Thyroid gland (tissue), 4 donors: ENCODE data around the gene RNF32. TPM values are rescaled to one million over a fixed set of nuclear protein-coding genes. Genes with fewer than 3 reads are reported as not detected.

ENCODE experiments used
- DNase-seq, 2 donors: peaks; one replicate each; pipeline ENCODE4 v3.0.0-alpha.2; 2019
- H3K27ac ChIP-seq, 3 donors: fragments of 200-600 bp; sonication (generic); 1 replicate in 2 of 3; 2 replicates in 1 of 3; pipeline ENCODE4 v1.5.1; 2016 to 2019; ENCODE audit warnings: mild to moderate bottlenecking in 1 of 3, moderate library complexity in 1 of 3
- H3K27me3 ChIP-seq: fragments of 200-600 bp; sonication (generic); one replicate; pipeline ENCODE4 v1.5.1; 2019
- H3K36me3 ChIP-seq, 2 donors: fragments of 200-600 bp; sonication (generic); one replicate each; pipeline ENCODE4 v1.5.1; 2016 to 2019
- H3K4me1 ChIP-seq, 2 donors: fragments of 200-600 bp; sonication (generic); one replicate each; pipeline ENCODE4 v1.5.1; 2017 to 2019
- H3K4me3 ChIP-seq, 3 donors: fragments of 200-600 bp; sonication (generic); replicated peaks in 1 of 3; 1 replicate in 2 of 3; 2 replicates in 1 of 3; pipeline ENCODE4 v1.5.1; 2016; ENCODE audit warnings: mild to moderate bottlenecking in 1 of 3
- H3K9me3 ChIP-seq: fragments of 200-600 bp; sonication (generic); one replicate; pipeline ENCODE4 v1.5.1; 2017
- POLR2A ChIP-seq, 2 donors: fragments of 450-650 bp; IDR thresholded peaks; one replicate each; pipeline ENCODE4 v1.6.1; 2017; ENCODE audit warnings: antibody characterized with exemption in 2 of 2, mild to moderate bottlenecking in 2 of 2, moderate library complexity in 1 of 2
- WGBS, 2 donors: methylation state at CpG; one replicate each; pipeline ENCODE4 v1.1.5; 2017; 5-methylcytosine and 5-hydroxymethylcytosine counted together
- intact Hi-C: fragments of 100-400 bp; cut with DNase I; formaldehyde crosslinking; loops from one replicate; pipeline ENCODE4 v1.15.1; 2023
- total RNA-seq, 4 donors: library from RNA; depleted of rRNA; stranded (reverse); fragments of >200 nt; gene quantifications; one replicate each; pipeline ENCODE4 v1.2.3, GENCODE V29; 2016
- TF ChIP-seq, protein P1 (sequence below), 6 experiments: fragments of 200-600 bp in 3 of 6; fragments of 450-650 bp in 3 of 6; sonication (generic) in 3 of 6; IDR thresholded peaks; one replicate each; pipeline ENCODE4 v1.5.1; 2016 to 2019; ENCODE audit warnings: antibody characterized with exemption in 6 of 6, mild to moderate bottlenecking in 2 of 6, inconsistent platforms in 1 of 6, moderate library complexity in 1 of 6

RNF32 gene
- total RNA-seq, 4 donors from 2014 or later, result 1.1 to 3.1 (median 1.4) TPM

GRCh38 chr7:156602283-156602682 lies 38.3 kb upstream of the RNF32 start:
- intact Hi-C loops, result no loop called here
- no peaks in the 10 kb centered on the region for H3K9me3 ChIP-seq
- no peak overlapping the region for H3K27ac ChIP-seq
- no peak overlapping the region for H3K4me3 ChIP-seq
- TF ChIP-seq, protein P1, sequence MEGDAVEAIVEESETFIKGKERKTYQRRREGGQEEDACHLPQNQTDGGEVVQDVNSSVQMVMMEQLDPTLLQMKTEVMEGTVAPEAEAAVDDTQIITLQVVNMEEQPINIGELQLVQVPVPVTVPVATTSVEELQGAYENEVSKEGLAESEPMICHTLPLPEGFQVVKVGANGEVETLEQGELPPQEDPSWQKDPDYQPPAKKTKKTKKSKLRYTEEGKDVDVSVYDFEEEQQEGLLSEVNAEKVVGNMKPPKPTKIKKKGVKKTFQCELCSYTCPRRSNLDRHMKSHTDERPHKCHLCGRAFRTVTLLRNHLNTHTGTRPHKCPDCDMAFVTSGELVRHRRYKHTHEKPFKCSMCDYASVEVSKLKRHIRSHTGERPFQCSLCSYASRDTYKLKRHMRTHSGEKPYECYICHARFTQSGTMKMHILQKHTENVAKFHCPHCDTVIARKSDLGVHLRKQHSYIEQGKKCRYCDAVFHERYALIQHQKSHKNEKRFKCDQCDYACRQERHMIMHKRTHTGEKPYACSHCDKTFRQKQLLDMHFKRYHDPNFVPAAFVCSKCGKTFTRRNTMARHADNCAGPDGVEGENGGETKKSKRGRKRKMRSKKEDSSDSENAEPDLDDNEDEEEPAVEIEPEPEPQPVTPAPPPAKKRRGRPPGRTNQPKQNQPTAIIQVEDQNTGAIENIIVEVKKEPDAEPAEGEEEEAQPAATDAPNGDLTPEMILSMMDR (IDR thresholded peaks at IDR 0.05), result no peak
- no peak for TF ChIP-seq POLR2A (IDR thresholded peaks at IDR 0.05)
- H3K4me1 ChIP-seq, result peaks cover 1 to 2% of the 10 kb centered on the region in 2 donors
- DNase-seq, result no peak
- WGBS, 2 donors, result 82 to 94% methylated on average over 4 of the region's 4 CpGs
- H3K36me3 ChIP-seq, result no peaks in the 10 kb centered on the region
- H3K27me3 ChIP-seq, result no peaks in the 10 kb centered on the region

- WGBS, 2 donors, result 38 to 45% methylated on average over 6 of the region's 6 CpGs
Measured at GRCh38 chr7:156603011-156603410, 37.6 kb upstream of the RNF32 start.

DNA sequence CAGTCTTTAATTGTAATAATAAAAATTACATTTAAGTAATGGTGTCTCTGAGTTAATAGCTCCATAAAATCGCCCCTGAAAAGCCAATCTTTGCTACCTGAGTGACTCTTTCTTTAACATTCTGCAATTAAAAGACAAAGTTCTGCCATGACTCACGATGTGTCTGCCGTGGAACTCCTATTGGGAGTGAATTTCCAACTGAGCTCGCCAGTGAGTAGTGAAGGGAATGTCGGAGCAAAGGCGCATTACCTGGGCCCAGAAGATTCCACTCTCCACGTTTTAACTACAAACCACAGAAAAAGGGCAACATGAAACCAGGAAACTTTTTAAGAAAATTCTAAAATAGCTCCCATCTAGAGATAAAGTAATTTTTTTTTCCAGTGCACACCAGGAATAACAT lies 36.9 kb upstream of the RNF32 start:
- no peak overlapping the region for H3K27ac ChIP-seq
- no peaks in the 10 kb centered on the region for H3K36me3 ChIP-seq
- H3K4me1 ChIP-seq, result peaks cover 3 to 4% of the 10 kb centered on the region in 2 donors
- TF ChIP-seq, protein P1 (IDR thresholded peaks at IDR 0.05), result no peak
- no peak for TF ChIP-seq POLR2A (IDR thresholded peaks at IDR 0.05)
- H3K9me3 ChIP-seq, result no peaks in the 10 kb centered on the region
- 92 to 94% methylated on average over 7 of the region's 7 CpGs for WGBS, 2 donors
- no peak overlapping the region for H3K4me3 ChIP-seq
- no peaks in the 10 kb centered on the region for H3K27me3 ChIP-seq
- intact Hi-C loops, result no loop called here
- no peak for DNase-seq

More at GRCh38 chr7:156603011-156603410, 37.6 kb upstream of the RNF32 start:
- intact Hi-C loops, result no loop called here
- Histone ChIP-seq H3K4me3 (no peak overlapping the region), H3K9me3 (no peaks in the 10 kb centered on the region), H3K36me3 (no peaks in the 10 kb centered on the region), H3K27ac (no peak overlapping the region), H3K4me1 (peaks cover 3 to 4% of the 10 kb centered on the region in 2 donors), H3K27me3 (no peaks in the 10 kb centered on the region)
- no peak for TF ChIP-seq POLR2A (IDR thresholded peaks at IDR 0.05)
- TF ChIP-seq, protein P1 (IDR thresholded peaks at IDR 0.05), result no peak
- no peak for DNase-seq

DNA sequence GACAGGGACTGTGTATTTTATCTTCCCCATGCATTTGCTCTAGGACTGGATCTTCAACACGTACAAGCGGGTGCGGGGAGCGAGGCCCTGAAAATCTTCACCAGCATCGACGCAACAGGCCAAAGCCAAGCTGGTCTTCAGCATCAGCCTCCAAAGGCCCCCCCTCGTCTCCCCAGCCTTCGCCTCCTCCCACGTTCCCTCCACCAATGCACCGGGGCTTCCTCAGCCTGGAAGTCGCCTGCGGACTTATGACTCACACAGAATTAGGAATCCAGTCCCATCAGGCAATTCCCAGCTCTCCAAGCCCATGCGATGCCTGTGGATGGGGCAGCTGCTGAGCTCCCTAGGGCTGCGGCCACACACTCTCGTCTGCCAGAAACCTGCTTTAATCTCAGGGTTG lies 36.3 kb upstream of the RNF32 start:
- no peaks in the 10 kb centered on the region for H3K27me3 ChIP-seq
- intact Hi-C loops, result no loop called here
- no peak for DNase-seq
- TF ChIP-seq POLR2A (IDR thresholded peaks at IDR 0.05), result no peak
- TF ChIP-seq, protein P1 (IDR thresholded peaks at IDR 0.05), result no peak
- H3K36me3 ChIP-seq, result no peaks in the 10 kb centered on the region
- no peak overlapping the region for H3K27ac ChIP-seq
- peaks cover 3 to 4% of the 10 kb centered on the region in 2 donors for H3K4me1 ChIP-seq
- WGBS, 2 donors, result 84 to 86% methylated on average over 15 of the region's 15 CpGs
- no peak overlapping the region for H3K4me3 ChIP-seq
- H3K9me3 ChIP-seq, result no peaks in the 10 kb centered on the region

DNA sequence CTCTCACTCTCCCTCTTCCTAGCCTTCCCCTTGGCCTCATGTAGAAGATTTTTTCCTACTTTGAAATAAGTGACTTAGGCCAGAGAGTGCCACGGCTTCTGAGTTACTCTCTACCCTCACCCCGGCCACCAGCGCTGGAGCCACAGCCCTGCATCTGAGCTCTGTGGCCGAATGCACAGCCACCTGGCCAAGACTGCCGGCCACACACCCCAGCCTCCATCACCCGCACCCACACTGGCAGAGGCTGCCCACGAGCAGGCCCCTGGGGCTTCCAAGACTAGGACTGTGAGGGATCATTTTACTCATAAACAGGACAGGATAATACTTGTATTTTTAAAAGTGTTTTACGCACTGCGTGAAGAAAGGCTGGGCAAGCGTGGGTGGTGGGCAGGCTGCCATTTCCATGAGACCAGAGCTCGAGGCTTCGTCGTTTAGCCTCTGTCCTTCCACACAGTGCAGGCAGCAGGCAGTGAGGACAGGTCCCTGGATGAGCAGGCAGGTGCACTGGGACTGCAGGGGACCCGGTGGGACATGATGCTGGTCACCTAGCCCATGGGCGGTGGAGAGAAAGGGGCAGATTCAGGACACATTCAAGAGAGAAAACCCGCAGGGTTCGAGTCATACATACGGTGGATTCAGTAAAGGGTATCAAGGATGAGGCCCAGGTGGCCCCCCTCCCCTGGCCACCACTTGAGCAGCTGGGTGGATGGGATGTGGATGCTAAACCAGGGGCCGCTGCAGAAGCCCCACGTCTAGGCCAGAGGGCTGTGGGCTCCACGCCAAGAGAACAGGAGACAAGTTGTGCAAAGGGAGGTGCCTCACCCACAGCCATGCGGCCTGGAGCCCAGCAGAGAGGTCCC lies 35.5 kb upstream of the RNF32 start:
- no peaks in the 10 kb centered on the region for H3K9me3 ChIP-seq
- intact Hi-C loops, result no loop called here
- TF ChIP-seq, protein P1 (IDR thresholded peaks at IDR 0.05), result no peak
- no peak for TF ChIP-seq POLR2A (IDR thresholded peaks at IDR 0.05)
- peaks cover 4 to 5% of the 10 kb centered on the region in 2 donors for H3K4me1 ChIP-seq
- no peak overlapping the region for H3K4me3 ChIP-seq
- no peaks in the 10 kb centered on the region for H3K27me3 ChIP-seq
- 91 to 96% methylated on average over 22 of the region's 22 CpGs for WGBS, 2 donors
- DNase-seq, result no peak
- no peaks in the 10 kb centered on the region for H3K36me3 ChIP-seq
- no peak overlapping the region for H3K27ac ChIP-seq
